Measurements from ENCODE around the gene CNTLN.

Gene CNTLN

GRCh38 chr9:17453751-17454150, 318.9 kb downstream of the CNTLN start:
- Histone ChIP-seq H3K27ac (ENCODE audit: low read length) (no peak overlapping the region), H3K27me3 (ENCODE audit: control insufficient read depth, insufficient read depth, low read length) (no peaks in the 10 kb centered on the region), H3K36me3 (ENCODE audit: control insufficient read depth, insufficient read depth, low read length) (no peaks in the 10 kb centered on the region), H3K4me1 (ENCODE audit: control insufficient read depth, insufficient read depth, low read length) (no peaks in the 10 kb centered on the region), H3K4me3 (ENCODE audit: low read length) (no peak overlapping the region), H3K9me3 (ENCODE audit: control insufficient read depth, insufficient read depth, low read length) (no peaks in the 10 kb centered on the region)
- no CpG with 5 or more reads among the region's 5 CpGs for WGBS (ENCODE audit: insufficient coverage, insufficient read length)
- no peak for DNase-seq (ENCODE audit: low read depth, low spot score)

GRCh38 chr9:17462869-17463464, 328.1 kb downstream of the CNTLN start:
- H3K27me3 ChIP-seq (ENCODE audit: control insufficient read depth, insufficient read depth, low read length) = no peaks in the 10 kb centered on the region
- no peaks in the 10 kb centered on the region for H3K36me3 ChIP-seq (ENCODE audit: control insufficient read depth, insufficient read depth, low read length)
- H3K4me3 ChIP-seq (ENCODE audit: low read length) = no peak overlapping the region
- no CpG with 5 or more reads among the region's 5 CpGs for WGBS (ENCODE audit: insufficient coverage, insufficient read length)
- no peaks in the 10 kb centered on the region for H3K9me3 ChIP-seq (ENCODE audit: control insufficient read depth, insufficient read depth, low read length)
- peak; percentile 22 for DNase-seq (ENCODE audit: low read depth, low spot score)
- no peaks in the 10 kb centered on the region for H3K4me1 ChIP-seq (ENCODE audit: control insufficient read depth, insufficient read depth, low read length)
- no peak overlapping the region for H3K27ac ChIP-seq (ENCODE audit: low read length)

- Histone ChIP-seq H3K27me3 (ENCODE audit: control insufficient read depth, insufficient read depth, low read length) (no peaks in the 10 kb centered on the region), H3K4me3 (ENCODE audit: low read length) (no peak overlapping the region), H3K27ac (ENCODE audit: low read length) (no peak overlapping the region), H3K4me1 (ENCODE audit: control insufficient read depth, insufficient read depth, low read length) (no peaks in the 10 kb centered on the region), H3K9me3 (ENCODE audit: control insufficient read depth, insufficient read depth, low read length) (no peaks in the 10 kb centered on the region), H3K36me3 (ENCODE audit: control insufficient read depth, insufficient read depth, low read length) (no peaks in the 10 kb centered on the region)
- WGBS (ENCODE audit: insufficient coverage, insufficient read length) = no CpG with 5 or more reads among the region's 5 CpGs
- no peak for DNase-seq (ENCODE audit: low read depth, low spot score)
These were observed 335.4 kb downstream of the CNTLN start for GRCh38 chr9:17470036-17470813.

GRCh38 chr9:17472126-17472525, 337.3 kb downstream of the CNTLN start:
- no peak overlapping the region for H3K4me3 ChIP-seq (ENCODE audit: low read length)
- H3K27ac ChIP-seq (ENCODE audit: low read length) = no peak overlapping the region
- no peaks in the 10 kb centered on the region for H3K27me3 ChIP-seq (ENCODE audit: control insufficient read depth, insufficient read depth, low read length)
- H3K4me1 ChIP-seq (ENCODE audit: control insufficient read depth, insufficient read depth, low read length) = no peaks in the 10 kb centered on the region
- no peaks in the 10 kb centered on the region for H3K36me3 ChIP-seq (ENCODE audit: control insufficient read depth, insufficient read depth, low read length)
- no peak for DNase-seq (ENCODE audit: low read depth, low spot score)
- H3K9me3 ChIP-seq (ENCODE audit: control insufficient read depth, insufficient read depth, low read length) = no peaks in the 10 kb centered on the region
- WGBS (ENCODE audit: insufficient coverage, insufficient read length) = no CpG with 5 or more reads among the region's 2 CpGs

GRCh38 chr9:17476401-17476800, 341.6 kb downstream of the CNTLN start:
- Histone ChIP-seq H3K27me3 (ENCODE audit: control insufficient read depth, insufficient read depth, low read length) (no peaks in the 10 kb centered on the region), H3K36me3 (ENCODE audit: control insufficient read depth, insufficient read depth, low read length) (no peaks in the 10 kb centered on the region), H3K4me1 (ENCODE audit: control insufficient read depth, insufficient read depth, low read length) (no peaks in the 10 kb centered on the region), H3K9me3 (ENCODE audit: control insufficient read depth, insufficient read depth, low read length) (no peaks in the 10 kb centered on the region), H3K4me3 (ENCODE audit: low read length) (no peak overlapping the region), H3K27ac (ENCODE audit: low read length) (no peak overlapping the region)
- no peak for DNase-seq (ENCODE audit: low read depth, low spot score)

GRCh38 chr9:17477816-17478215, 343.0 kb downstream of the CNTLN start:
- no peak overlapping the region for H3K4me3 ChIP-seq (ENCODE audit: low read length)
- H3K27ac ChIP-seq (ENCODE audit: low read length) = no peak overlapping the region
- H3K9me3 ChIP-seq (ENCODE audit: control insufficient read depth, insufficient read depth, low read length) = no peaks in the 10 kb centered on the region
- H3K36me3 ChIP-seq (ENCODE audit: control insufficient read depth, insufficient read depth, low read length) = no peaks in the 10 kb centered on the region
- no peaks in the 10 kb centered on the region for H3K4me1 ChIP-seq (ENCODE audit: control insufficient read depth, insufficient read depth, low read length)
- no peak for DNase-seq (ENCODE audit: low read depth, low spot score)
- no peaks in the 10 kb centered on the region for H3K27me3 ChIP-seq (ENCODE audit: control insufficient read depth, insufficient read depth, low read length)

- no peaks in the 10 kb centered on the region for H3K4me1 ChIP-seq (ENCODE audit: control insufficient read depth, insufficient read depth, low read length)
- no peak overlapping the region for H3K4me3 ChIP-seq (ENCODE audit: low read length)
- WGBS (ENCODE audit: insufficient coverage, insufficient read length) = no CpG with 5 or more reads among the region's 4 CpGs
- H3K27ac ChIP-seq (ENCODE audit: low read length) = no peak overlapping the region
- H3K27me3 ChIP-seq (ENCODE audit: control insufficient read depth, insufficient read depth, low read length) = no peaks in the 10 kb centered on the region
- no peak for DNase-seq (ENCODE audit: low read depth, low spot score)
- H3K36me3 ChIP-seq (ENCODE audit: control insufficient read depth, insufficient read depth, low read length) = no peaks in the 10 kb centered on the region
- H3K9me3 ChIP-seq (ENCODE audit: control insufficient read depth, insufficient read depth, low read length) = no peaks in the 10 kb centered on the region
These were observed 346.1 kb downstream of the CNTLN start for GRCh38 chr9:17480966-17481365.

- Histone ChIP-seq H3K36me3 (ENCODE audit: control insufficient read depth, insufficient read depth, low read length) (no peaks in the 10 kb centered on the region), H3K27ac (ENCODE audit: low read length) (no peak overlapping the region), H3K27me3 (ENCODE audit: control insufficient read depth, insufficient read depth, low read length) (no peaks in the 10 kb centered on the region), H3K4me3 (ENCODE audit: low read length) (no peak overlapping the region), H3K9me3 (ENCODE audit: control insufficient read depth, insufficient read depth, low read length) (no peaks in the 10 kb centered on the region), H3K4me1 (ENCODE audit: control insufficient read depth, insufficient read depth, low read length) (no peaks in the 10 kb centered on the region)
- no peak for DNase-seq (ENCODE audit: low read depth, low spot score)
These were observed 346.7 kb downstream of the CNTLN start for GRCh38 chr9:17481565-17481964.

GRCh38 chr9:17484906-17485305, 350.1 kb downstream of the CNTLN start:
- no peaks in the 10 kb centered on the region for H3K36me3 ChIP-seq (ENCODE audit: control insufficient read depth, insufficient read depth, low read length)
- no peaks in the 10 kb centered on the region for H3K4me1 ChIP-seq (ENCODE audit: control insufficient read depth, insufficient read depth, low read length)
- H3K27ac ChIP-seq (ENCODE audit: low read length) = no peak overlapping the region
- DNase-seq (ENCODE audit: low read depth, low spot score) = no peak
- no peaks in the 10 kb centered on the region for H3K27me3 ChIP-seq (ENCODE audit: control insufficient read depth, insufficient read depth, low read length)
- H3K4me3 ChIP-seq (ENCODE audit: low read length) = no peak overlapping the region
- no CpG with 5 or more reads among the region's 3 CpGs for WGBS (ENCODE audit: insufficient coverage, insufficient read length)
- H3K9me3 ChIP-seq (ENCODE audit: control insufficient read depth, insufficient read depth, low read length) = no peaks in the 10 kb centered on the region

GRCh38 chr9:17486396-17486795, 351.6 kb downstream of the CNTLN start:
- Histone ChIP-seq H3K9me3 (ENCODE audit: control insufficient read depth, insufficient read depth, low read length) (no peaks in the 10 kb centered on the region), H3K27ac (ENCODE audit: low read length) (no peak overlapping the region), H3K36me3 (ENCODE audit: control insufficient read depth, insufficient read depth, low read length) (no peaks in the 10 kb centered on the region), H3K4me3 (ENCODE audit: low read length) (no peak overlapping the region), H3K4me1 (ENCODE audit: control insufficient read depth, insufficient read depth, low read length) (no peaks in the 10 kb centered on the region), H3K27me3 (ENCODE audit: control insufficient read depth, insufficient read depth, low read length) (no peaks in the 10 kb centered on the region)
- no peak for DNase-seq (ENCODE audit: low read depth, low spot score)
- no CpG with 5 or more reads among the region's 1 CpG for WGBS (ENCODE audit: insufficient coverage, insufficient read length)

- H3K27ac ChIP-seq (ENCODE audit: low read length) = no peak overlapping the region
- WGBS (ENCODE audit: insufficient coverage, insufficient read length) = no CpG with 5 or more reads among the region's 6 CpGs
- H3K27me3 ChIP-seq (ENCODE audit: control insufficient read depth, insufficient read depth, low read length) = no peaks in the 10 kb centered on the region
- no peaks in the 10 kb centered on the region for H3K9me3 ChIP-seq (ENCODE audit: control insufficient read depth, insufficient read depth, low read length)
- no peaks in the 10 kb centered on the region for H3K4me1 ChIP-seq (ENCODE audit: control insufficient read depth, insufficient read depth, low read length)
- H3K36me3 ChIP-seq (ENCODE audit: control insufficient read depth, insufficient read depth, low read length) = no peaks in the 10 kb centered on the region
- DNase-seq (ENCODE audit: low read depth, low spot score) = no peak
- no peak overlapping the region for H3K4me3 ChIP-seq (ENCODE audit: low read length)
These were observed 352.6 kb downstream of the CNTLN start for GRCh38 chr9:17487467-17487866.
